Measurements from ENCODE around the gene GPC6. TPM values are rescaled to one million over a fixed set of nuclear protein-coding genes. Genes with fewer than 3 reads are reported as not detected.

Gene GPC6
- polyA plus RNA-seq, 2 of the 4 experiments (the other 2 are of a cell fraction): 8.0 to 14.4 TPM

DNA sequence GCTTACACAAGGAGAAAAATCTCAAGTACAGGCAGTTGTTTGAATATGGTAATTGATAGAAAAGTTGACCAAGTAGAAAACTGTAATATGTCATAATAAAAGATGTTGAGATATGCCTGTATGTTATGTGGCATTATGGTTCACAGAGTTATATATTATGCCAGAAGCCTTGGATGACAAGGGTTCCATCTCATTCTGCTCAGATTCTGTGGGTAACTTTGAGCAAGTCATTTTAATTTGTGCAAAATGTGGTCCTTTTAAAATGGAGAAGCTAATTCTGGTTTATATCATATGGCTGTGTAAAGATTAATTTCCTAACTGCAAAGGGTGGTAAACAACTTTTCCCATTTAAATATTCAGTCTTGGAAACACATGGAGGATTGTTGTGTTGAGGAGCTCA, 180.9 kb downstream of the GPC6 start:
- Histone ChIP-seq H3K4me2 (no peak overlapping the region), H3K9me3 (no peaks in the 10 kb centered on the region), H3K4me3 (no peak overlapping the region), H3K4me1 (no peaks in the 10 kb centered on the region), H3K27ac (no peak overlapping the region)
- FAIRE-seq: no peak
- ATAC-seq: no peak
- ChIA-PET CTCF (no interaction called here), POLR2A (no interaction called here)
- DNase-seq (ENCODE audit: low read depth in 1 of 2, low spot score in 1 of 2): no peak
- TF ChIP-seq RARB (CRISPR knock-in tag; IDR thresholded peaks at IDR 0.05): no peak

DNA sequence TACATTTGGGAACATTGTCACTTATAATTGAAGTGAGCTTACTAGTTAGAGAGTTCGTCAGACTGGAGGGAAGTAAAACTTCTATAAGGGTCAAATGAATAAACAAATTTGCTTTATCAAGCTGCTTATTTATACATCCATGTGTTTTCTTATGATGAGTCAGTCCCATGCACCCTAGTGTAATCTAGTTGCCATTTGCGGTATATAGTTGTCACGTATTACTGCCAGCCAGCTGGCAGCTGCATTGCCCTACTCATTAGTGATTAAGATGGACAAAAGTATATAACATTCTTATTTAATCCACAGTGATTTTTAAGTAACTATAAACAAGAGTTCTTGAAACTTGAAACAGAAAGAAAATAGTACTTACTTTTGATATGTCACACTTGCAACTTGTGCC, 182.4 kb downstream of the GPC6 start:
- ATAC-seq (no peak), DNase-seq (ENCODE audit: low read depth in 1 of 2, low spot score in 1 of 2) (no peak), FAIRE-seq (no peak)
- H3K9me3 ChIP-seq: no peaks in the 10 kb centered on the region
- CTCF ChIA-PET: no interaction called here
- 53% methylated on average over 3 of the region's 3 CpGs for WGBS (ENCODE audit: missing lambda C conversion rate)
- TF ChIP-seq MAFK (IDR thresholded peaks at IDR 0.05; ENCODE audit: partially characterized antibody) (no peak), EHF (CRISPR knock-in tag; IDR thresholded peaks at IDR 0.05) (no peak), RCOR1 (IDR thresholded peaks at IDR 0.05; ENCODE audit: low read depth, low read length) (no peak), TFCP2L1 (CRISPR knock-in tag; IDR thresholded peaks at IDR 0.05) (no peak)
- TF ChIP-seq, protein P1, sequence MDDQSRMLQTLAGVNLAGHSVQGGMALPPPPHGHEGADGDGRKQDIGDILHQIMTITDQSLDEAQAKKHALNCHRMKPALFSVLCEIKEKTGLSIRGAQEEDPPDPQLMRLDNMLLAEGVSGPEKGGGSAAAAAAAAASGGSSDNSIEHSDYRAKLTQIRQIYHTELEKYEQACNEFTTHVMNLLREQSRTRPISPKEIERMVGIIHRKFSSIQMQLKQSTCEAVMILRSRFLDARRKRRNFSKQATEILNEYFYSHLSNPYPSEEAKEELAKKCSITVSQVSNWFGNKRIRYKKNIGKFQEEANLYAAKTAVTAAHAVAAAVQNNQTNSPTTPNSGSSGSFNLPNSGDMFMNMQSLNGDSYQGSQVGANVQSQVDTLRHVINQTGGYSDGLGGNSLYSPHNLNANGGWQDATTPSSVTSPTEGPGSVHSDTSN (IDR thresholded peaks at IDR 0.05): no peak
- no peak overlapping the region for H3K27ac ChIP-seq
- no peak overlapping the region for H3K4me3 ChIP-seq
- POLR2A ChIA-PET: no interaction called here
- H3K4me1 ChIP-seq: no peaks in the 10 kb centered on the region
- no peak overlapping the region for H3K4me2 ChIP-seq

DNA sequence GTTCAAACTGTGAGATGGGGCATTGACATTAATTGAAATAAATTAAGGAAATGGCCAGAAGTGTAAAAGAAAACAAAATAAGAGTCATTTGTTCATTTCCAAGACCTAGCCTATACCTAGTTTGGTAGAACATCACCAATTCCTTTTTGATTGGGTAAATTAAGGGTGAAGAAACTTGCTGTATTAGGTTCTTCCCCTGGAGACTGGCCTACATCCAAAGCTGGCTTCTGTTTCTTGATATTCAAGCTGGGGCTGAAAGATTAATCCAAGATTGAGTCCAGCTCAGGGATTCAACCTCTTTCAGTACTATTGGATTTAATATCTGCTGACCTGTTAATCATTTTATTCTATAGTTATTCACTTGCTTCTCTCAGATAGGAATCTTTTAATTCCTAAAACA, 183.2 kb downstream of the GPC6 start:
- FAIRE-seq (no peak), DNase-seq (ENCODE audit: low read depth in 1 of 2, low spot score in 1 of 2) (no peak), ATAC-seq (no peak)
- Histone ChIP-seq H3K4me1 (no peaks in the 10 kb centered on the region), H3K9me3 (no peaks in the 10 kb centered on the region), H3K4me3 (no peak overlapping the region), H3K27ac (no peak overlapping the region), H3K4me2 (no peak overlapping the region)
- TF ChIP-seq, protein P2, sequence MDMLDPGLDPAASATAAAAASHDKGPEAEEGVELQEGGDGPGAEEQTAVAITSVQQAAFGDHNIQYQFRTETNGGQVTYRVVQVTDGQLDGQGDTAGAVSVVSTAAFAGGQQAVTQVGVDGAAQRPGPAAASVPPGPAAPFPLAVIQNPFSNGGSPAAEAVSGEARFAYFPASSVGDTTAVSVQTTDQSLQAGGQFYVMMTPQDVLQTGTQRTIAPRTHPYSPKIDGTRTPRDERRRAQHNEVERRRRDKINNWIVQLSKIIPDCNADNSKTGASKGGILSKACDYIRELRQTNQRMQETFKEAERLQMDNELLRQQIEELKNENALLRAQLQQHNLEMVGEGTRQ (IDR thresholded peaks at IDR 0.05): no peak
- TF ChIP-seq HOXB5 (CRISPR knock-in tag; IDR thresholded peaks at IDR 0.05) (no peak), ZFP36 (IDR thresholded peaks at IDR 0.05; ENCODE audit: borderline replicate concordance, partially characterized antibody) (no peak), NR3C1 (IDR thresholded peaks at IDR 0.05) (no peak), SMC3 (IDR thresholded peaks at IDR 0.05) (no peak), CEBPB (IDR thresholded peaks at IDR 0.05) (no peak), EHMT2 (IDR thresholded peaks at IDR 0.05; ENCODE audit: low read depth) (no peak), RARB (CRISPR knock-in tag; IDR thresholded peaks at IDR 0.05) (no peak), RAD21 (conservative IDR thresholded peaks at IDR 0.05 in 1 of 2, IDR thresholded peaks at IDR 0.05 in 1 of 2) (no peak), CBX8 (IDR thresholded peaks at IDR 0.05) (no peak)
- TF ChIP-seq, protein P3, sequence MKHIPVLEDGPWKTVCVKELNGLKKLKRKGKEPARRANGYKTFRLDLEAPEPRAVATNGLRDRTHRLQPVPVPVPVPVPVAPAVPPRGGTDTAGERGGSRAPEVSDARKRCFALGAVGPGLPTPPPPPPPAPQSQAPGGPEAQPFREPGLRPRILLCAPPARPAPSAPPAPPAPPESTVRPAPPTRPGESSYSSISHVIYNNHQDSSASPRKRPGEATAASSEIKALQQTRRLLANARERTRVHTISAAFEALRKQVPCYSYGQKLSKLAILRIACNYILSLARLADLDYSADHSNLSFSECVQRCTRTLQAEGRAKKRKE (CRISPR knock-in tag; IDR thresholded peaks at IDR 0.05; ENCODE audit: low read depth): no peak
- TF ChIP-seq, protein P4, sequence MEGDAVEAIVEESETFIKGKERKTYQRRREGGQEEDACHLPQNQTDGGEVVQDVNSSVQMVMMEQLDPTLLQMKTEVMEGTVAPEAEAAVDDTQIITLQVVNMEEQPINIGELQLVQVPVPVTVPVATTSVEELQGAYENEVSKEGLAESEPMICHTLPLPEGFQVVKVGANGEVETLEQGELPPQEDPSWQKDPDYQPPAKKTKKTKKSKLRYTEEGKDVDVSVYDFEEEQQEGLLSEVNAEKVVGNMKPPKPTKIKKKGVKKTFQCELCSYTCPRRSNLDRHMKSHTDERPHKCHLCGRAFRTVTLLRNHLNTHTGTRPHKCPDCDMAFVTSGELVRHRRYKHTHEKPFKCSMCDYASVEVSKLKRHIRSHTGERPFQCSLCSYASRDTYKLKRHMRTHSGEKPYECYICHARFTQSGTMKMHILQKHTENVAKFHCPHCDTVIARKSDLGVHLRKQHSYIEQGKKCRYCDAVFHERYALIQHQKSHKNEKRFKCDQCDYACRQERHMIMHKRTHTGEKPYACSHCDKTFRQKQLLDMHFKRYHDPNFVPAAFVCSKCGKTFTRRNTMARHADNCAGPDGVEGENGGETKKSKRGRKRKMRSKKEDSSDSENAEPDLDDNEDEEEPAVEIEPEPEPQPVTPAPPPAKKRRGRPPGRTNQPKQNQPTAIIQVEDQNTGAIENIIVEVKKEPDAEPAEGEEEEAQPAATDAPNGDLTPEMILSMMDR (IDR thresholded peaks at IDR 0.05): no peak
- TF ChIP-seq, protein P5, sequence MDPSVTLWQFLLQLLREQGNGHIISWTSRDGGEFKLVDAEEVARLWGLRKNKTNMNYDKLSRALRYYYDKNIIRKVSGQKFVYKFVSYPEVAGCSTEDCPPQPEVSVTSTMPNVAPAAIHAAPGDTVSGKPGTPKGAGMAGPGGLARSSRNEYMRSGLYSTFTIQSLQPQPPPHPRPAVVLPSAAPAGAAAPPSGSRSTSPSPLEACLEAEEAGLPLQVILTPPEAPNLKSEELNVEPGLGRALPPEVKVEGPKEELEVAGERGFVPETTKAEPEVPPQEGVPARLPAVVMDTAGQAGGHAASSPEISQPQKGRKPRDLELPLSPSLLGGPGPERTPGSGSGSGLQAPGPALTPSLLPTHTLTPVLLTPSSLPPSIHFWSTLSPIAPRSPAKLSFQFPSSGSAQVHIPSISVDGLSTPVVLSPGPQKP (IDR thresholded peaks at IDR 0.05; ENCODE audit: low read depth, low read length): no peak
- TF ChIP-seq, protein P6, sequence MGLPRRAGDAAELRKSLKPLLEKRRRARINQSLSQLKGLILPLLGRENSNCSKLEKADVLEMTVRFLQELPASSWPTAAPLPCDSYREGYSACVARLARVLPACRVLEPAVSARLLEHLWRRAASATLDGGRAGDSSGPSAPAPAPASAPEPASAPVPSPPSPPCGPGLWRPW (IDR thresholded peaks at IDR 0.05): no peak
- TF ChIP-seq, protein P1 (IDR thresholded peaks at IDR 0.05): no peak
- TF ChIP-seq, protein P7, sequence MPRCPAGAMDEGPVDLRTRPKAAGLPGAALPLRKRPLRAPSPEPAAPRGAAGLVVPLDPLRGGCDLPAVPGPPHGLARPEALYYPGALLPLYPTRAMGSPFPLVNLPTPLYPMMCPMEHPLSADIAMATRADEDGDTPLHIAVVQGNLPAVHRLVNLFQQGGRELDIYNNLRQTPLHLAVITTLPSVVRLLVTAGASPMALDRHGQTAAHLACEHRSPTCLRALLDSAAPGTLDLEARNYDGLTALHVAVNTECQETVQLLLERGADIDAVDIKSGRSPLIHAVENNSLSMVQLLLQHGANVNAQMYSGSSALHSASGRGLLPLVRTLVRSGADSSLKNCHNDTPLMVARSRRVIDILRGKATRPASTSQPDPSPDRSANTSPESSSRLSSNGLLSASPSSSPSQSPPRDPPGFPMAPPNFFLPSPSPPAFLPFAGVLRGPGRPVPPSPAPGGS (IDR thresholded peaks at IDR 0.05): no peak
- ChIA-PET CTCF (interaction anchor here (0.7 kb wide), 1 partner anchor 10 kb away, joined by 3 read pairs; no protein-coding TSS in a partner anchor), POLR2A (no interaction called here)

Measured in A549 (cell line).